ENCODE measurements around the gene EIF2AK2.

Gene EIF2AK2

DNA sequence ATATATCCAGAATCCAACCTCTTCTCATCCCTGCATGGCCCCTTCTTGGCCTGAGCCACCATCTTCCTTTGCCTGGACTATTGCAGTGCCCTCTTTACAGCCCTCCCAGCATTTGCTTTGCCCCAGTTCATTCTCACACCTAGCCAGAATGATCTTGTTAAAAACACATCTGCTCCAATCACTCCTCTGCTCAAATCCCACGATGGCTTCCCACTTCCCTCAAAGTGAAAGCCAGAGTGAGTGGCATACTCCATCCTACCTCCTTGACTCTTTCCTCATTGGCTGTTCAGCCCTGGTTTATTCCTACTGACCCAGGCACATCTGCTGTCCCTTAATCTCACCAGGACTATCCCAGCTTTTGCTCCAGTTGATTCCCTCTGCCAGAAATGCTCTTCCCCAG lies 17.0 kb upstream of the EIF2AK2 start:
- no peak overlapping the region for H2AFZ ChIP-seq (ENCODE audit: low read length)
- no peaks in the 10 kb centered on the region for H3F3A ChIP-seq (ENCODE audit: low read depth)
- no peak overlapping the region for H3K9ac ChIP-seq (ENCODE audit: low read depth, low read length, poor library complexity, severe bottlenecking)
- H3K4me2 ChIP-seq (ENCODE audit: low read depth, low read length, poor library complexity, severe bottlenecking) = no peak overlapping the region
- no peaks in the 10 kb centered on the region for H3K36me3 ChIP-seq (ENCODE audit: insufficient read depth, low read length)
- TF ChIP-seq, protein P1, sequence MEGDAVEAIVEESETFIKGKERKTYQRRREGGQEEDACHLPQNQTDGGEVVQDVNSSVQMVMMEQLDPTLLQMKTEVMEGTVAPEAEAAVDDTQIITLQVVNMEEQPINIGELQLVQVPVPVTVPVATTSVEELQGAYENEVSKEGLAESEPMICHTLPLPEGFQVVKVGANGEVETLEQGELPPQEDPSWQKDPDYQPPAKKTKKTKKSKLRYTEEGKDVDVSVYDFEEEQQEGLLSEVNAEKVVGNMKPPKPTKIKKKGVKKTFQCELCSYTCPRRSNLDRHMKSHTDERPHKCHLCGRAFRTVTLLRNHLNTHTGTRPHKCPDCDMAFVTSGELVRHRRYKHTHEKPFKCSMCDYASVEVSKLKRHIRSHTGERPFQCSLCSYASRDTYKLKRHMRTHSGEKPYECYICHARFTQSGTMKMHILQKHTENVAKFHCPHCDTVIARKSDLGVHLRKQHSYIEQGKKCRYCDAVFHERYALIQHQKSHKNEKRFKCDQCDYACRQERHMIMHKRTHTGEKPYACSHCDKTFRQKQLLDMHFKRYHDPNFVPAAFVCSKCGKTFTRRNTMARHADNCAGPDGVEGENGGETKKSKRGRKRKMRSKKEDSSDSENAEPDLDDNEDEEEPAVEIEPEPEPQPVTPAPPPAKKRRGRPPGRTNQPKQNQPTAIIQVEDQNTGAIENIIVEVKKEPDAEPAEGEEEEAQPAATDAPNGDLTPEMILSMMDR (conservative IDR thresholded peaks at IDR 0.05; ENCODE audit: low read length) = no peak
- no peak for TF ChIP-seq EZH2phosphoT487 (IDR thresholded peaks at IDR 0.05; ENCODE audit: borderline replicate concordance)
- no peaks in the 10 kb centered on the region for H3K9me3 ChIP-seq (ENCODE audit: insufficient read depth, low read depth, low read length)
- no peak overlapping the region for H3K4me3 ChIP-seq (ENCODE audit: low read length, poor library complexity, severe bottlenecking)
- no peaks in the 10 kb centered on the region for H3K27me3 ChIP-seq (ENCODE audit: insufficient read depth, low read length, poor library complexity, severe bottlenecking)
- H4K20me1 ChIP-seq (ENCODE audit: insufficient read depth, low read length, poor library complexity, severe bottlenecking) = no peaks in the 10 kb centered on the region
- H3K79me2 ChIP-seq (ENCODE audit: insufficient read depth, low read length) = no peaks in the 10 kb centered on the region
- no peaks in the 10 kb centered on the region for H3K4me1 ChIP-seq (ENCODE audit: insufficient read depth, low read length, poor library complexity, severe bottlenecking)
- H3K9me2 ChIP-seq (replicated peaks; ENCODE audit: low read depth, low read length) = no peaks in the 10 kb centered on the region

GRCh38 chr2:37171624-37171950 lies 14.8 kb upstream of the EIF2AK2 start:
- Histone ChIP-seq H4K20me1 (ENCODE audit: insufficient read depth, low read length, poor library complexity, severe bottlenecking) (no peaks in the 10 kb centered on the region), H3K79me2 (ENCODE audit: insufficient read depth, low read length) (no peaks in the 10 kb centered on the region), H3K9me3 (ENCODE audit: insufficient read depth, low read depth, low read length) (no peaks in the 10 kb centered on the region), H3K4me1 (ENCODE audit: insufficient read depth, low read length, poor library complexity, severe bottlenecking) (no peaks in the 10 kb centered on the region), H2AFZ (ENCODE audit: low read length) (no peak overlapping the region), H3K27me3 (ENCODE audit: insufficient read depth, low read length, poor library complexity, severe bottlenecking) (no peaks in the 10 kb centered on the region), H3K9ac (ENCODE audit: low read depth, low read length, poor library complexity, severe bottlenecking) (no peak overlapping the region), H3K36me3 (ENCODE audit: insufficient read depth, low read length) (no peaks in the 10 kb centered on the region), H3K4me3 (ENCODE audit: low read length, poor library complexity, severe bottlenecking) (no peak overlapping the region), H3K4me2 (ENCODE audit: low read depth, low read length, poor library complexity, severe bottlenecking) (no peak overlapping the region), H3F3A (ENCODE audit: low read depth) (no peaks in the 10 kb centered on the region), H3K9me2 (replicated peaks; ENCODE audit: low read depth, low read length) (no peaks in the 10 kb centered on the region)
- no peak for TF ChIP-seq EZH2phosphoT487 (IDR thresholded peaks at IDR 0.05; ENCODE audit: borderline replicate concordance)
- TF ChIP-seq, protein P1 (conservative IDR thresholded peaks at IDR 0.05; ENCODE audit: low read length) = no peak

GRCh38 chr2:37168217-37168981 lies 11.6 kb upstream of the EIF2AK2 start:
- Histone ChIP-seq H3K4me2 (ENCODE audit: low read depth, low read length, poor library complexity, severe bottlenecking) (no peak overlapping the region), H3K36me3 (ENCODE audit: insufficient read depth, low read length) (no peaks in the 10 kb centered on the region; the same call in 1 of the 2 replicates), H3K4me3 (ENCODE audit: low read length, poor library complexity, severe bottlenecking) (no peak overlapping the region), H3K4me1 (ENCODE audit: insufficient read depth, low read length, poor library complexity, severe bottlenecking) (no peaks in the 10 kb centered on the region), H2AFZ (ENCODE audit: low read length) (no peak overlapping the region), H3K9ac (ENCODE audit: low read depth, low read length, poor library complexity, severe bottlenecking) (no peak overlapping the region), H4K20me1 (ENCODE audit: insufficient read depth, low read length, poor library complexity, severe bottlenecking) (no peaks in the 10 kb centered on the region), H3F3A (ENCODE audit: low read depth) (no peaks in the 10 kb centered on the region), H3K9me3 (ENCODE audit: insufficient read depth, low read depth, low read length) (peaks cover 6% of the 10 kb centered on the region; the same call in 1 of the 2 replicates), H3K27me3 (ENCODE audit: insufficient read depth, low read length, poor library complexity, severe bottlenecking) (no peaks in the 10 kb centered on the region), H3K79me2 (ENCODE audit: insufficient read depth, low read length) (no peaks in the 10 kb centered on the region), H3K9me2 (replicated peaks; ENCODE audit: low read depth, low read length) (no peaks in the 10 kb centered on the region)
- TF ChIP-seq, protein P1 (conservative IDR thresholded peaks at IDR 0.05; ENCODE audit: low read length) = peak; percentile 78
- TF ChIP-seq EZH2phosphoT487 (IDR thresholded peaks at IDR 0.05; ENCODE audit: borderline replicate concordance) = no peak
